Middle frontal gyrus (tissue), 1 donor: ENCODE data around the gene UPF1.
"Not testable (repeated sequence)": the region's sequence is repeated elsewhere in the genome, so short reads cannot be mapped to it uniquely, and the experiment has no call there.

Experiments
- DNase-seq: peaks from one replicate; pipeline ENCODE4 v3.0.0-alpha.2; 2015; ENCODE audit warnings: low spot score; ENCODE audit errors: extremely low spot score

The UPF1 gene

DNA sequence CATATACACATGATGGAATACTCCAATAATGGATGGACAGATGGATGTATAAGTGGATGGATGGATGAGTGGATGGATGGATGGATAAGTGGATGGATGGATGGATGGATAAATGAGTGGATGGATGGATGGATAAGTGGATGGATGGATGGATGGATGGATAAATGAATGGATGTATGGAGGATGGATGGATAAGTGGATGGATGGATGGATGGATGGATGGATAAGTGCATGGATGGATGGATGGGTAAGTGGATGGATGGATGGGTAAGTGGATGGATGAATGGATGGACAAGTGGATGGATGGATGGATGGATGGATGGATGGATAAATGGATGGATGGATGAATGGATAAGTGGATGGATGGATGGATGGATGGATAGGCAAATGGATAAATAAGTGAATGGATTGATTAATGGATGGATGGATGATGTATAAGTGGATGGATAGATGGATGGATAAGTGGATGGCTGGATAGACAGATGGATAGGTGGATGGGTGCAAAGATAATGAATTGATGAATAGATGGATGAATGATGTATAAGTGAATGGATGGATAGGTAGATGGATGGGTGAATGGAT is 32.3 kb upstream of the UPF1 start:
- DNase-seq, result no peak

DNA sequence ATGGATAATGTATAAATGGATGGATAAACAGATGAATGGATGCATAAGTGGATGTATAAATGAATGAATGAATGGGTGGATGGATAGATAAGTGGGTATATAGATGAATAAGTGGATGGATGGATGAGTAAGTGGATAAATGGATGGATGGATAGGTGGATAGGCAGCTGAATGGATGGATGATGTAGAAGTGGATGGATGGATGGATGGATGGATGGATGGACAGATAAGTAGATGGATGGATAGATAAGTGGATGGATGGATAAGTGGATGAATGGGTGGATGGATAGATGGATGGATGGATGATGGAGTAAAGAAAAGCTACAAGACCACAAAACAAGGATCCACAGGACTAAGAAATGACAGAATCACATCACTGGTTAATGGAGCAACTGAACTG is 31.7 kb upstream of the UPF1 start:
- DNase-seq, result no peak

DNA sequence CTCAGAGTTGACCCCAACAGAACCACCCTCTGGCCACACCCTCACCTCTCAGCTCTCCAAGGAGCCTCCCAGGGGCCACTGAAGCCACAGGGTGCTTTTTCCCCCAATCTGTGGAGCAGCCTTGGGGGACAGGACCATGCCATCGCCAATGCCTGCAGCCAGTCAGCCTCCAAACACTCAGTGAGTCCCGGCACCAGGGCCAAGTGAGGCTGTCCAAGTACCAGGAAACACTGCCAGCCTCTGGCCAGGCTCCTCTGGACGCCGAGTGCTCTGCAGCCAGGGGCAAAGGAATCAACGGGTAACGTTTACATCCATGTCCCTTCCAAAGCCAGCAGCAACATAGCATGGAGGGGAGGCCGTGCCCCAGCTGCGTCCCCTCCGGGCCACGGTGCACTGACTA is 31.1 kb upstream of the UPF1 start:
- DNase-seq, result no peak

DNA sequence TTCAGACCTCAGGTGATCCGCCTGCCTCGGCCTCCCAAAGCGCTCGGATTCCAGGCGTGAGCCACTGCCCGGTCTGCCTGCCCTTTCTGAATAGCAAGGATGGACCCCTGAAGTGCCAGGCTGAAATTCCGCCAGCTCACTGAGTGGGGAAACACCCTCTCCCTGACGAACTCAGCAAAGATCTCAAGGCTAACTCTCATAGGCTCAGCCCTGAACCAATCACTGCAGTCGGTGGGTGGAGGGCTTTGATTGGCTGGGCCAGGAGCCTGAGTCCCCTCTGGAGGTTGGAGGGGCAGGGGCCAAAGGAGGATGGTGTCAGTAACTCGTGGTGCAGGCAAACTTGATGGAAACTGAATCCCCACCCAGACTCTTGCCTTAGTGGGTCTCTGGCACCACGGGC is 29.4 kb upstream of the UPF1 start:
- no peak for DNase-seq

DNA sequence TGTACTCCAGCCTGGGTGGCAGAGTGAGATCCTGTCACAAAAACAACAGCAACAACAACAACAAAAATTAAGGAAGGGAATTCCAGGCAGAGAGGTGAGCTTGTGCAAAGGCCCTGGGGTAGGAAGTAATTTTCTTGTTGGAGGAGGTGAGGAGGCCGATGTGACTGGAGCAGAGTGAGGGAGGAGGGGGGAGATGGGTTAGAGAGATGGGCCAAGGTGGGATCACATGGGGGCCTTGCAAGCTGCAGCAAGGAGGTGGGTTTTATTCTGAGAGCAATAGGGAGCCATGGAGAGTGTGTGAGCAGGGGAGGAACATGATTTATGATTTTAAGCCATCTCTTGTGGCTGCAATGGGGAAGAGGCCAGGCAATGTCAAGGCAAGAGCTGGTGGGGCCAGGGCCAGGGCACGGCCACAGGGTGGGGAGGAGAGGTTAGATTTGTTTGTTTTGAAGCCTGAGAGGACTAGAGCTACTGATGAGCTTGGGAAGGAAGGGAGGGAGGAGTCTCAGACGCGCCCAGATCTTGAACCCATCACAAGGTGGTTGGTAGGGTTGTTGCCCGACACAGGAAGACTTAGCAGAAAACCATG is 28.1 kb upstream of the UPF1 start:
- DNase-seq, result no peak

DNA sequence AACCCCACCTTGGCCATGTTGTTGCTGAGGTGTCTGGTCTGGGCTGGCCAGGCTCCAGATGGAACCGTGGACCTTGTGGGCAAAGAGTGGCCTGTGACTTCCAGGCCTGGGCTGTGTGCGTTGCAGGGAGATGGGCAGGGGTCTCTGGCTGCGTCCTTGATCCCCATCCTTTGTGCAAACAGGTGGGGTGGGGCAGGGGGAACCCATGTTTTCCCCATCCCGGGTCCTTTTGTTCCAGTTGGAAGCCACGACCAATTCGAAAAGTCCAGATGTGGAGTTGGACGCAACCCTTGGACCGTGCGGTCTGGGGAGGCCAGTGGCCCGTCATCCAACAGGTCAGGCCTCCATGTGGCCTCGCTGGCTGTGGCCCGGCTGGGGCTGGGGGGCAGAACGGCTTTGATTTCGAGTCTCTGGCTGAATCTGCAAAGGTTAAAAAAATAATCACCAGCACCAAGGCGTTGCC is 27.6 kb upstream of the UPF1 start:
- DNase-seq, result no peak

DNA sequence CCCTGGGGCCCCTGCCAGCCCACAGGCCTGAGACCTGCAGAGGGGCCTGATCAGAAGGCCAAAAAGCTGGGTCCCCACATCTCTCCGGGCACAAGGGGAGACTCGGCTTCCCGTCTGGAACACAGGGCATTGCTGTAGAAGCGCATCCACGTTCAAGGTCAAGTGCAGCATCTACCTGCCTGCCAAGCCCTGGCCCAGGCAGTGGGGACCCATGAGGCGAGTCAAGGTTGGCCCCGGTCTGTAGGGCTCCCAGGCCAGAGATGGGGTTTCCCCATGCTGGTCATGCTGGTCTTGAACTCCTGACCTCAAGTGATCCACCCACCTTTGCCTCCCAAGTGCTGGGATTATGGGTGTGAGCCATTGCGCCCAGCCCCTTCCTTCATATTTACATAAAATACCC is 27.1 kb upstream of the UPF1 start:
- no peak for DNase-seq

DNA sequence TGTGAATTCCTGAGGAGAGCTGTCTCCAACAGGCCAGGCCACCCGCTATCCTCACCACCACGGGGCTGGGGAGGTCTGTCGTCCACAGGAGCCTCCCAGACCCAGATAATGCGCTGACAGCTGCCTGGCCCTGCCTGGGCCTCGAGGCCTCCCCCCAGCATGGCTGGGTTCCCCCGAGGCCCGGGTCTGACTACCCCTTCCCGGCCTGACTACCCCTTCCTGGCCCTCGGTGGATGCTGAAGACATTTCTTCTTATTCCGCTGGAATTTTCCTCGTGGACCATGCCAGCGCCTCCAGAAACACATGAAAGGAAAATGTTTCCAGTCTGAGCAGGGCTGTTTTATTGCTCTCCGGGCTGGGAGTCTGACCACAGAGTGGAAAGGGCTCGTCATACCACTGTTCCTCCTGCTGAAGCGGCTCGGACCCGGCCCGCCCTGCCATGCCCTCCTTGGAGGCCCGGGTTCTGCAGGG is 23.9 kb upstream of the UPF1 start:
- DNase-seq, result no peak

DNA sequence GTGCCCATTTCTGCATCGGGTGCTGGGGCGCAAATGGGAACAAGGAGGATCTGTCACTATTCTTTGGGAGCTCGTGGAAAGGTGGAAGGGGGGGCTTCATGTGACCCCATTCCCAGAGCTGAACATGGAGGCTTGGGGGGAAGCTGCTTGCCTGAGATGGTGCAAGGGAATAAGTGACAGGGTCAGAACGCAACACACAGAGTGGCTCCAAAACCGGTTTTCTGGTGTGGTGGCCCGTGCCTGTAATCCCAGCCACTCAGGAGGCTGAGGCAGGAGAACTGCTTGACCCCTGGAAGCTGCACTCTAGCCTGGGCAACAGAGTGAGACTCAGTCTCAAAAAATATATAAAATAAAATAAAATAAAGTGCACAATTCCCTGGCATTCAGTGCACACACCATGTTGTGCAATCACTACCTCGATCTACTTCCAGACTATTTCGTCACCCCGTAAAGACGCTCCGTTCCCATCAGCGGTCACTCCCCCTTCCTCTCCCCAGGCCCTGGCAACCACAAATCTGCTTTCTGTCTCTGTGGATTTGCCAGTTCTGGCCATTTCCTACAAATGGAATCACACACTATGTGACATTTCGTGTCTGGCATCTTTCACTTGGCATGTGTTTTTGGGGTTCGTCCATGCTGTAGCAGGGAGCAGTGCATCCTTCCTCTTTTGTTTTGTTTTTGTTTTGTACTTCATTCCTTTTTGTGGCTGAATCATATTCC is 22.4 kb upstream of the UPF1 start:
- no peak for DNase-seq

DNA sequence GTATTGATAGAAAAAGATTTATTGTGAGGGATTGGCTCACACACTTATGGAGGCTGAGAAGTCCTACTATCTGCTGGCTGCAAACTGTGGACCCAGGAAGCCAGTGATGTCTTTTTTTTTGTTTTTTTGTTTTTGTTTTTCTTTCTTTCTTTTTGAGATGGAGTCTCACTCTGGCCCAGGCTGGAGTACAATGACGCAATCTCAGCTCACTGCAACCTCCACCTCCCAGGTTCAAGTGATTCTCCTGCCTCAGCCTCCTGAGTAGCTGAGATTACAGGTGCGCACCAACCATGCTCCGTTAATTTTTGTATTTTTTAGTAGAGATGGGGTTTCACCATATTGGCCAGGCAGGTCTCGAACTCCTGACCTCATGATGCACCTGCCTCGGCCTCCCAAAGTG is 20.1 kb upstream of the UPF1 start:
- not testable (repeated sequence) for DNase-seq

DNA sequence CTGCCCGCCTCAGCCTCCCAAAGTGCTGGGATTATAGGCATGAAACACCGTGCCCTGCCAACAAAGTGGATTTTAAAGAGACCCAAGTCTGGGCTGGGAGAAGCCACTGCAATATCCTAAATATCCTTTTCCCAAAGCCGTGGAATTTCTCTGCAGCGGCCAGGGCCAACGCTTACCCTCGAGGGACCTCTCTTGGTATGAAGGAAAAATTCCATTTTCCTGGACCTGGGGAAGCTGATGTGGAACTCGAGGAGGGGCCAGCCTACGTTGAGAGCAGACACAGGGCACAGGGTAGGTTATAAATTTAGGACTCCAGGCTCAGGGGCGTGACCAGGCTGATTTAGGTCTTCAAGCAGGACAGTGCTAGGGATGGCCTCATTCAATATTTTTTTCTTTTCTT is 17.7 kb upstream of the UPF1 start:
- no peak for DNase-seq

DNA sequence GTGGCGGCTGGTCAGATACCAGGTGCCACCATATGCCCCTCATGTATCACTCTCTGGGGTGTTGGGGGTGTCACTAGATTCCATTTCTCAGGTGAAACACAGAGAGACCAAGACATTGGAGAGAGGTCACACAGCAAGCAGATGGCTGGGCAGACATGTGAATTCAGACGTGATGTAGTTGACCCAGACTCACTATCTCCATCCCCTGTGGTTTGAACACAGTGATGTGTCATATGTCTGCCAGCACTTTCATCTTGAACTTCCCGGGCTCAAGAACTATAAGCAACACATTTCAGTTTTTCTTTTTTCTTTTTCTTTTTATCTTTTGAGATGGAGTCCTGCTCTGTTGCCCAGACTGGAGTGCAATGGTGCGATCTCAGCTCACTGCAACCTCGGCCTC is 16.1 kb upstream of the UPF1 start:
- DNase-seq, result no peak

DNA sequence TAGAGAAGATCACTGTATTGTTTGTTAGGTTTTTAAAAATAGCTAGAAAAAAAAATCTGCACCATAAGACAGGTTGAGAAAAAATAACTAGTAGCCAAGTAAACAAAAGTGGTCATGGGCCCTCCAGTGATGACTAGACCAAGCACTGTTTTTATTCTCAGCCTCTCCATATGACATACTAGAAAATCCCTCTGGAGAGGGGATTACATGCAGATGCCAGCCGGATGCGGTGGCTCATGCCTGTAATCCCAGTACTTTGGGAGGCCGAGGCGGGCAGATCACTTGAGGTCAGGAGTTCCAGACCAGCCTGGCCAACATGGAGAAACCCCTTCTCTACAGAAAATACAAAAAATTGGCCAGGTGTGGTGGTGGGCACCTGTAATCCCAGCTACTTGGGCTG is 15.1 kb upstream of the UPF1 start:
- not testable (repeated sequence) for DNase-seq

DNA sequence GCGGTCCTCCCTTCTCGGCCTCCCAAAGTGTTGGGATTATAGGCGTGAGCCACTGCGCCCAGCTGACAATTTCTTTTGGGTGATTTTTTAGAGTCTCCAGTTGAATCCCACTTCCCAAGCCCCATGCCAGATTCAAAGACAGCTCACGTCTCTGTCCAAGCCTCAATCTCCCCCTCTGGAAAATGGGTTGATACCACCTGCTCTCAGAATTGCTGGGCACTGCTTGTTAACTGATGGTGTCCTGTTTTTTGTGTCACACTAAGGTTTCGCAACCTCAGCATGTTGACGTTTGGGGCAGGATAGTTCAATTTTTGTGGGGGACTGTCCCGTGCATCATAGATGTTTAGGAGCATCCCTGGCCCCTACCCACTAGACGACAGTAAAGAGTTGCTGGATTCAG is 14.2 kb upstream of the UPF1 start:
- no peak for DNase-seq

DNA sequence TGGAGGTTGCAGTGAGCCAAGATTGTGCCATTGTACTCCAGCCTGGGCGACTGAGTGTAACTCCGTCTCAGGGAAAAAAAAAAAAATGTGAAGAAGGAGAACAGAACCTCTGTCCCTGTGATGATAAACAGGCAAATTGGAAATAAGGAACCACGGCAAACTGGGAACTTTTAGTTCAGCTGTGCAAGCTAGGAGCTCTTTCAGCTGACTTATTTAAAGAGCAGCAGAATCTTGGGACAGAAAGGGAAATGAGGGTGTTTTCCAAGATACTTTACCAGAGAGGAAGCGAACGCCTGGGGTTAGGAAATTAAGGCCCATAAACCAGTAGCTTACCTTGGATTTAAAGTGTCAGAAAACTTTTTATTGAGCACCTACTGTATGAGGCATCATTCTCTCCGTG is 3.0 kb upstream of the UPF1 start:
- no peak for DNase-seq

DNA sequence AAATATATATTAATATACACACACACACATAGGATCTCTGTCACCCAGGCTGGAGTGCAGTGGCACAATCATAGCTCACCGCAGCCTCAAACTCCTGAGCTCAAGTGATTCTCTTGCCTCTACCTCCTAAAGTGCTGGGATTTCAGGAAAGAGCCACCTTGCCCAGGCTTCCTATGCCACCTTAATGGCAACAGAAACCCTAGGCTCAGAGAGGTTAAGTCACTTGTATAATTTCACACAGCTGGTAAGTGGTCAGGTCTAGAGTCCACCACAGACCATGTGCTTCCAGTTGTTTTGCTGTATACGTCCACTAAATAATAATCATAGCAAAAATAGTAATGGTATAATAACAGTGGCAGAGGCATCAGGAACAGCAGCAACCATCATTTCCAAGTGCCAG is 1.3 kb upstream of the UPF1 start:
- DNase-seq, result no peak

DNA sequence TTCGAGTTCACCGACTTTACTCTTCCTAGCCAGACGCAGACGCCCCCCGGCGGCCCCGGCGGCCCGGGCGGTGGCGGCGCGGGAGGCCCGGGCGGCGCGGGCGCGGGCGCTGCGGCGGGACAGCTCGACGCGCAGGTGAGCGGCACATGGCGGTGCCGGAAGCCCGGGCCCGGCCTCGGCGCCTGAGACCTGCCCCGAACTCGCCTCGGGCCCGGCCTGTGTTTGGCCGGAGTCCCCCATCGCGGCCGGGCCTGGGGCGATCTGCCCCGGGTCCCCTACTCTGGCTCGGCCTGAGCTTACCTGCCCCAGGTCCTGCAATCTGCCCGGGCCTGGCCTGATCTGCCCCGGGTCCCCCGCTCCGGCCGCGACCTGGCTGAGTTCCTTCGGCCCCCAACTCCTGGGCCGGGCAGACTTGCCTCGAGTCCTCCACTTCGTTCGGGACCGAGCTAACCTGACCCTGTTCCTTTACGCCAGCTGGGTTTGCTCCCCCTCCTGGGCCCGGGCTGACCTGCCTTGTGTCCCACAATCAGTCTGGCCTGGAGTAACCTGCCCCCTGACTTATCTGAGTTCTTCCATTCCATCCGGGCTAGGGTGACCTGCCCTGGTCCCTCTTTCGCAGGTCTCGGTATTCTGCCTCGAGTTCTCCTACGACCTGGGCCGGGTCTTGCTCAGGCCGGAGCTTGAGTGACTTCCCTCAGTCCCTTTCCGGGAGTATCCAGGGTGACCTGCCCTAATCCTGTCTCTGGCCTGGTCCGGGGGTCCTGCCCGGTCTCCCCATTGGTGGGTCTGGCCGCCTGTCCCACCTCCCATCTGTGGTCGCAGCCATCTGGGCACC is 764 bp downstream of the UPF1 start:
- DNase-seq, result no peak

DNA sequence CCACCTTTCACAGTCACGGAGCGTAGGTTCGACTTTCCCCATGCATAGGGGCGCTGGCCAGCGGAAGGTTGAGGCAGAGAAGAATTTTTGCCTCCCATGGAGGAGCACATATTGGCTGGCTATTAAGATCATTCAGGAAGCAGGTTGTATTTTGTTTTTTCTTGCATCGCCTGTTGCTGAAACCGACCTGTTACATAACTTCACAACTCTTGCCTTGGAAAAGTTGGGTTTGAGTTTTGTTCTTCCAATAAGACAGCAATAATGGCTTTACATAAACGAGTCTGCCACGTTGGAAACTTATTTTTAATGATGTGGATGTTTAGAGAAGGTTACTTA is 1.4 kb downstream of the UPF1 start:
- no peak for DNase-seq

DNA sequence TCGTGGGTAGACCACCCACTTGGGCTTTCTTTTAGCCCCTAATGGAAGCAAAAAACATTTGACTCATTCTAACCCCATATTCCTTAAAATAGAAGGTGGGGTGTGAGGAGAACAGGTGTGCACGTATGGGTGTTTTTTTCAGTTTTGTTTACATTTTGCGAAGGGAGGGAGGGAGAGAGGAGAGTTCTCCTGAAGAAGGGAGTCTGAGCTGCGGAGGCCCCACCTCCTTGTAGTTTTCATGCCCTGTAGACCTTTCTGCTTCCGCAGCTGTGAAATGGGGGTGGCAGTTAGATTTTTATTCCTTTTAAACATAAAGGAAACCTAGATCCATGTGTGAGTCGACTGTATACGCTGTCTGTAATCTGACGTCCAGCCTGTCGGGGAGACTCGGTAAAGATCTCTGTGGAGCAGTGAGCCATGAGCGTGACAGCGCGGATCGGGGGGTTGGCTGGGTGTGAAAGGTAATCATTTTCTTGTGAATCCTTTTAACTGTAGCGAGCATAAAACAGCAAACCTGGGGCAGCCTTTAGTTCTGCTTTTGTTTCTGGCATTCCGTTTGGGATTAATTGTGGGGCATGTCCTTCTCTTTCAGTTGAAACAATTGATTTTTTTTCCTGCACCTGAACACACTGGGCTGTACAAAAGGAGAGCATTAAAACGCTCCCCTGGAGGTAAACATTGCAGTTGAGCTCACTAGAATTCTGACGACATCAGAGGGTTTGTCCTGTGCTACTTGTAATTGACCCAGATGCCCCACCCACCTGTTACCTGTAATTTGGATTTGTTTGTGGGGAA is 2.3 kb downstream of the UPF1 start:
- no peak for DNase-seq

DNA sequence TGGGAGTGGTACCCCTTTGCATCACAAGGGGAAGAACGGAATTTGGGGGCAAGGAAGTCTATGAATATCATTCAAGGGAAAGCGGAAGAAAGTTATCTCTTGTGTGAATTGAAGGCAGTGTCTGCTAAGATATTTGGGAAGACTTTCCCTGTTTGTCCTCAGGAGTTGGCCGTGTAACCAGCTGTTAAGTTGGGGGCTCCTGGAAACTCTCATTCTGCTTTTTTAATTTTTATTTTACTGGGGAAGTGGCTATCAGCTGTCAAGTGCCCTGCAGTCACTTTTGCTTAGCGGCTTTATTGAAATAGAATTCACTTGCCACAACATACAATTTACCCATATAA is 2.9 kb downstream of the UPF1 start:
- no peak for DNase-seq

DNA sequence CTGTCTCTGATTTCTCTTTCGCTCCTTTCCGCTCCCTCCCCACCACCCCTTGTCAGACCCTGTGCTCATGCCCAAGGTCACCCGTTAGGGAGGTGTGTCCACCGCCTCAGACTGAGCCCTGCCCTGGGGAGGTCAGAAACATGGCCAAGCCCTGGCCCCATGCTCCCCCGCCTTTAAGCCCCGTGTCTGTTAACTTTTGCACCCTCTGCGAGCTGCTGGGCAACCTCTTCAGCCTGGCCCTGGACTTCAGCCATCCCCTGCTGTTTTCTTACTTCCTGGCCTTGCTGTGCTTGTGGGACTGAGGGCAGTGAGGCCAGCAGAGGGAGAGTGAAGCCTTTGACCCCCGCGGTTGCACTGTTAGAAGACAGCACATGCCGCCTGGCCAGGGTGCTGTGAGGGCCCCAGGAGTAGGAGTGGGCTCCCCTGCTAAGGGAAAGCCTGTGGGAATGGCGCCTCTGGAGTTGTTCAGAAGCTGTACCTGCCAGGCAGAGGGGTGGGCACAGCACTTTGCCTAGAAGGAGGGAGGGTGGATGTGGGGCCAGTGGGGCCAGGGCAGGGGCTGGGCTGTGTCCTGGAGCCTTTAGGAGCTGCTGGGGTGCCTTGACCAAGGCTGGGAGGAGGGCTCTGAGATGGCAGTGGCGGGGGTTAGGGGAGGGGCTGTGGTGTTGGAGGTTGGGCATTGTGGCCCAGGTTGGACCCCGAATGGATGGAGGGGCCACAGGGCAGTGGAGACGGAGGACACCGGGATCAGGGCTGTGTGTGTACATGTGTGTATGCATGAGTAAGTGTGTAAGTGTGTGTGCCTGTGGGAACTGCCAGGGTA is 7.9 kb downstream of the UPF1 start:
- DNase-seq, result no peak
